Loucy (cell line): Measurements from ENCODE around the gene ACOT12.

Source experiments
- CTCF ChIP-seq: fragments of 200-600 bp; sonication (generic); conservative IDR thresholded peaks from 2 replicates; pipeline ENCODE4 v1.5.1; 2014; ENCODE audit warnings: mild to moderate bottlenecking, antibody characterized with exemption, low read length
- EZH2phosphoT487 ChIP-seq: fragments of 200-600 bp; IDR thresholded peaks from 2 replicates; pipeline ENCODE4 v1.6.1; 2018; ENCODE audit warnings: antibody characterized with exemption, mild to moderate bottlenecking, moderate library complexity, borderline replicate concordance

GRCh38 chr5:81286059-81286617 is 107.8 kb downstream of the ACOT12 start:
- TF ChIP-seq CTCF (no peak), EZH2phosphoT487 (no peak)
